ENCODE measurements around the gene DGKQ.
"Not testable (repeated sequence)": the region's sequence is repeated elsewhere in the genome, so short reads cannot be mapped to it uniquely, and the experiment has no call there.

Gene DGKQ

GRCh38 chr4:1010395-1011021 is 37.1 kb upstream of the DGKQ start:
- DNase-seq = peak; percentile 84

- peak; percentile 67 for DNase-seq
These were observed 36.4 kb upstream of the DGKQ start for GRCh38 chr4:1009542-1010394.

- no peak for DNase-seq
These were observed 35.6 kb upstream of the DGKQ start for GRCh38 chr4:1008840-1009541.

GRCh38 chr4:1006856-1007255 is 33.5 kb upstream of the DGKQ start:
- DNase-seq = no peak

GRCh38 chr4:1004557-1005485 is 31.5 kb upstream of the DGKQ start:
- DNase-seq = no peak

GRCh38 chr4:1004071-1004418 is 30.7 kb upstream of the DGKQ start:
- DNase-seq = no peak

- no peak for DNase-seq
These were observed 30.1 kb upstream of the DGKQ start for GRCh38 chr4:1003271-1004070.

GRCh38 chr4:1002631-1003251 is 29.4 kb upstream of the DGKQ start:
- no peak for DNase-seq

- DNase-seq = peak; percentile 14
These were observed 28.8 kb upstream of the DGKQ start for GRCh38 chr4:1002131-1002630.

GRCh38 chr4:1001561-1002130 is 28.3 kb upstream of the DGKQ start:
- DNase-seq = no peak

GRCh38 chr4:1000686-1001260 is 27.4 kb upstream of the DGKQ start:
- no peak for DNase-seq

GRCh38 chr4:999882-1000425 is 26.6 kb upstream of the DGKQ start:
- DNase-seq = no peak

- not testable (repeated sequence) for DNase-seq
These were observed 26.0 kb upstream of the DGKQ start for GRCh38 chr4:999240-999863.

- no peak for DNase-seq
These were observed 24.8 kb upstream of the DGKQ start for GRCh38 chr4:998096-998691.

- DNase-seq = no peak
These were observed 24.2 kb upstream of the DGKQ start for GRCh38 chr4:997375-998071.

GRCh38 chr4:996997-997374 is 23.6 kb upstream of the DGKQ start:
- DNase-seq = no peak

- DNase-seq = no peak
These were observed 22.9 kb upstream of the DGKQ start for GRCh38 chr4:996030-996996.
